Measurements from ENCODE around the gene GALNT1. TPM values are rescaled to one million over a fixed set of nuclear protein-coding genes. Genes with fewer than 3 reads are reported as not detected.

Gene GALNT1
- total RNA-seq, 1 experiment from 2014 or later = 80.1 TPM

DNA sequence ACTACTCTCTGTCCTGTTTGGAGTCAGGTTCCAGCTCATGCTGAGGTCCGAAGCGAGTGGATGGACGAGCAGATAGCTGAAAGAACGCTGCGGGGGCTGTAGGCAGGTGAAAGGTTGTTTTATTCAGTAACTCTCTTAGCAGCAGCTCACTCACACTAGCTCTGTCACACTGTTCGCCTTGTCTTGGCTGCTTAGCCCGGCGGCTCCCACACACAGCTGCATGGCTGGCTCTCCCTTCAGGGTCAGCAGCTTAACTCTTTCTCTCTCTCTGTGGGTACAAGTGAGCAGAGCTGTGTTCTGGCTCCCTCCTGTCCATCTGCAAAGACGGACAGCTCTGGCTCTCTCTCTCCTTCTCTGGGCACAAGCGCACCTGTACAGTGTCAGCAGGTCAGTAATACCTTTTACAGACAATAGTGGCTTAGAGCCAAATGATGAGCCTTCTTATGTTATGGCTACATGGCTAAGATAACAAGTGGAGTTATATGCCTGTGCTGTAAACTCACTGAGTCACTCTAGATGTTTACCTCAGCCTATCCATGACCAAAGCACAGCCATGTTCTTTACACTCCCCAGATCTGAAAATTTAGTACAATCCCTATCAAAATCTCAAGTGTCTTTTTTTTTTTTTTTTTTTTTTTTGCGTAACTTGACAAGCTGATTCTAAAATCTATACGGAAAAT lies 149.3 kb downstream of the GALNT1 start (continued):
- TF ChIP-seq, protein P1, sequence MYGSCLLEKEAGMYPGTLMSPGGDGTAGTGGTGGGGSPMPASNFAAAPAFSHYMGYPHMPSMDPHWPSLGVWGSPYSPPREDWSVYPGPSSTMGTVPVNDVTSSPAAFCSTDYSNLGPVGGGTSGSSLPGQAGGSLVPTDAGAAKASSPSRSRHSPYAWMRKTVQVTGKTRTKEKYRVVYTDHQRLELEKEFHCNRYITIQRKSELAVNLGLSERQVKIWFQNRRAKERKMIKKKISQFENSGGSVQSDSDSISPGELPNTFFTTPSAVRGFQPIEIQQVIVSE (CRISPR knock-in tag; IDR thresholded peaks at IDR 0.05; ENCODE audit: borderline replicate concordance) = no peak
- TF ChIP-seq KAT7 (CRISPR knock-in tag; IDR thresholded peaks at IDR 0.05; ENCODE audit: borderline replicate concordance) (no peak), ZNF671 (CRISPR knock-in tag; IDR thresholded peaks at IDR 0.05) (no peak), PREB (CRISPR knock-in tag; IDR thresholded peaks at IDR 0.05; ENCODE audit: borderline replicate concordance) (no peak), E2F4 (CRISPR knock-in tag; IDR thresholded peaks at IDR 0.05; ENCODE audit: borderline replicate concordance, low read depth) (no peak)

- CTCF ChIA-PET = interaction anchor here (0.5 to 1.3 kb wide), 2 partner anchors 286 to 287 kb away, joined by 3 read pairs; no protein-coding TSS in a partner anchor
- ATAC-seq (no peak), DNase-seq (ENCODE audit: low spot score) (no peak)
- POLR2A ChIA-PET = interaction anchor here (0.6 kb wide), 1 partner anchor 275 kb away, joined by 4 read pairs; no protein-coding TSS in a partner anchor
- no peaks in the 10 kb centered on the region; the same call in 1 of the 2 replicates for H3K27me3 Mint-ChIP-seq (ENCODE audit: low read depth)
- peaks cover 29% of the 10 kb centered on the region for H3K9me3 Mint-ChIP-seq
- TF ChIP-seq JAZF1 (CRISPR knock-in tag; IDR thresholded peaks at IDR 0.05) (no peak), MLX (CRISPR knock-in tag; IDR thresholded peaks at IDR 0.05) (no peak), SMAD4 (CRISPR knock-in tag; IDR thresholded peaks at IDR 0.05) (no peak), PRRX2 (CRISPR knock-in tag; IDR thresholded peaks at IDR 0.05) (no peak), HMGA2 (CRISPR knock-in tag; IDR thresholded peaks at IDR 0.05) (no peak), SMAD3 (CRISPR knock-in tag; IDR thresholded peaks at IDR 0.05; ENCODE audit: borderline replicate concordance) (no peak), TEAD1 (CRISPR knock-in tag; IDR thresholded peaks at IDR 0.05) (no peak), CBFB (CRISPR knock-in tag; IDR thresholded peaks at IDR 0.05; ENCODE audit: low read depth) (no peak)
- TF ChIP-seq, protein P2, sequence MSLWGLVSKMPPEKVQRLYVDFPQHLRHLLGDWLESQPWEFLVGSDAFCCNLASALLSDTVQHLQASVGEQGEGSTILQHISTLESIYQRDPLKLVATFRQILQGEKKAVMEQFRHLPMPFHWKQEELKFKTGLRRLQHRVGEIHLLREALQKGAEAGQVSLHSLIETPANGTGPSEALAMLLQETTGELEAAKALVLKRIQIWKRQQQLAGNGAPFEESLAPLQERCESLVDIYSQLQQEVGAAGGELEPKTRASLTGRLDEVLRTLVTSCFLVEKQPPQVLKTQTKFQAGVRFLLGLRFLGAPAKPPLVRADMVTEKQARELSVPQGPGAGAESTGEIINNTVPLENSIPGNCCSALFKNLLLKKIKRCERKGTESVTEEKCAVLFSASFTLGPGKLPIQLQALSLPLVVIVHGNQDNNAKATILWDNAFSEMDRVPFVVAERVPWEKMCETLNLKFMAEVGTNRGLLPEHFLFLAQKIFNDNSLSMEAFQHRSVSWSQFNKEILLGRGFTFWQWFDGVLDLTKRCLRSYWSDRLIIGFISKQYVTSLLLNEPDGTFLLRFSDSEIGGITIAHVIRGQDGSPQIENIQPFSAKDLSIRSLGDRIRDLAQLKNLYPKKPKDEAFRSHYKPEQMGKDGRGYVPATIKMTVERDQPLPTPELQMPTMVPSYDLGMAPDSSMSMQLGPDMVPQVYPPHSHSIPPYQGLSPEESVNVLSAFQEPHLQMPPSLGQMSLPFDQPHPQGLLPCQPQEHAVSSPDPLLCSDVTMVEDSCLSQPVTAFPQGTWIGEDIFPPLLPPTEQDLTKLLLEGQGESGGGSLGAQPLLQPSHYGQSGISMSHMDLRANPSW (CRISPR knock-in tag; conservative IDR thresholded peaks at IDR 0.05; ENCODE audit: low read depth) = no peak
- TF ChIP-seq, protein P3, sequence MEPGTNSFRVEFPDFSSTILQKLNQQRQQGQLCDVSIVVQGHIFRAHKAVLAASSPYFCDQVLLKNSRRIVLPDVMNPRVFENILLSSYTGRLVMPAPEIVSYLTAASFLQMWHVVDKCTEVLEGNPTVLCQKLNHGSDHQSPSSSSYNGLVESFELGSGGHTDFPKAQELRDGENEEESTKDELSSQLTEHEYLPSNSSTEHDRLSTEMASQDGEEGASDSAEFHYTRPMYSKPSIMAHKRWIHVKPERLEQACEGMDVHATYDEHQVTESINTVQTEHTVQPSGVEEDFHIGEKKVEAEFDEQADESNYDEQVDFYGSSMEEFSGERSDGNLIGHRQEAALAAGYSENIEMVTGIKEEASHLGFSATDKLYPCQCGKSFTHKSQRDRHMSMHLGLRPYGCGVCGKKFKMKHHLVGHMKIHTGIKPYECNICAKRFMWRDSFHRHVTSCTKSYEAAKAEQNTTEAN (CRISPR knock-in tag; IDR thresholded peaks at IDR 0.05) = no peak
- TF ChIP-seq, protein P4, sequence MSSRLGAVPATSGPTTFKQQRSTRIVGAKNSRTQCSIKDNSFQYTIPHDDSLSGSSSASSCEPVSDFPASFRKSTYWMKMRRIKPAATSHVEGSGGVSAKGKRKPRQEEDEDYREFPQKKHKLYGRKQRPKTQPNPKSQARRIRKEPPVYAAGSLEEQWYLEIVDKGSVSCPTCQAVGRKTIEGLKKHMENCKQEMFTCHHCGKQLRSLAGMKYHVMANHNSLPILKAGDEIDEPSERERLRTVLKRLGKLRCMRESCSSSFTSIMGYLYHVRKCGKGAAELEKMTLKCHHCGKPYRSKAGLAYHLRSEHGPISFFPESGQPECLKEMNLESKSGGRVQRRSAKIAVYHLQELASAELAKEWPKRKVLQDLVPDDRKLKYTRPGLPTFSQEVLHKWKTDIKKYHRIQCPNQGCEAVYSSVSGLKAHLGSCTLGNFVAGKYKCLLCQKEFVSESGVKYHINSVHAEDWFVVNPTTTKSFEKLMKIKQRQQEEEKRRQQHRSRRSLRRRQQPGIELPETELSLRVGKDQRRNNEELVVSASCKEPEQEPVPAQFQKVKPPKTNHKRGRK (CRISPR knock-in tag; IDR thresholded peaks at IDR 0.05; ENCODE audit: borderline replicate concordance) = no peak
- H3K27ac Mint-ChIP-seq = no peak overlapping the region
- H3K4me3 Mint-ChIP-seq = no peak overlapping the region
- peaks cover 3% of the 10 kb centered on the region; the same call in 1 of the 2 replicates for H3K36me3 Mint-ChIP-seq
- H3K4me1 Mint-ChIP-seq = peaks cover 7% of the 10 kb centered on the region
Measured at GRCh38 chr18:35731701-35732100, 150.2 kb downstream of the GALNT1 start.

Data from WTC11 (cell line).